Left cardiac atrium (tissue), 4 donors: ENCODE results near the gene POLR1G. TPM values are rescaled to one million over a fixed set of nuclear protein-coding genes. Genes with fewer than 3 reads are reported as not detected.

ENCODE experiments used
- ATAC-seq, 2 donors: fragments of 200-7000 bp; cut with Tn5 transposase; one replicate each; pipeline ENCODE4 v1.9.1; 2020; ENCODE audit warnings: mild to moderate bottlenecking in 2 of 2, moderate library complexity in 2 of 2
- DNase-seq: peaks from one replicate; pipeline ENCODE4 v3.0.0-alpha.2; 2020
- intact Hi-C, 2 donors: fragments of 100-400 bp; cut with DNase I; formaldehyde crosslinking; loops; one replicate each; pipeline versions ENCODE4 v1.14.1 to v1.15.1; 2022 to 2023
- long read RNA-seq: library from polyadenylated mRNA; unstranded; transcript quantifications from one replicate; pipeline ENCODE4 v2.0.0, GENCODE V29; 2021
- total RNA-seq, 2 donors: library from RNA; stranded (reverse); fragmentation: NEBNext Ultra II Directional; extraction: Animal tissue kit (Norgen Biotek cat#: 25700); gene quantifications; one replicate each; pipeline ENCODE4 v1.2.1, GENCODE V29; 2021
- donor health status: DM: no; HTN: yes; CAD: no.
- donor health status: DM: no; HTN: yes; CAD: no; lungs with severe emphysema.
- donor health status: DM: yes; HTN: yes; CAD: no.
- donor health status: Dilated cardiomyopathy.

POLR1G gene
- total RNA-seq, result 1 to 10 TPM; 4.6 to 5.5 TPM
- long read RNA-seq, partial matches to known transcripts, result 0 of 4 reads
- long read RNA-seq, other reads (novel, unspliced or antisense), result 3 of 4 reads

- intact Hi-C loops, result no loop called here
- ATAC-seq (peak; percentile 66 to 67), DNase-seq (peak; percentile 82)
Measured at GRCh38 chr19:45406226-45407090, at the start of gene POLR1G. POLR1G (plus strand) TSS chr19:45406644; CDS start chr19:45406697, 53 bp downstream.

- ATAC-seq, result no peak
- no peak for DNase-seq
- intact Hi-C loops, result no loop called here
Measured at GRCh38 chr19:45356760-45357444, 49.5 kb upstream of the POLR1G start.

GRCh38 chr19:45357445-45357783 lies 49.0 kb upstream of the POLR1G start:
- intact Hi-C loops, result no loop called here
- DNase-seq, result no peak
- no peak for ATAC-seq

GRCh38 chr19:45358213-45358792 lies 48.1 kb upstream of the POLR1G start:
- intact Hi-C loops, result no loop called here
- DNase-seq (no peak), ATAC-seq (no peak)

- DNase-seq (no peak), ATAC-seq (no peak)
- intact Hi-C loops, result no loop called here
Measured at GRCh38 chr19:45361608-45362007, 44.8 kb upstream of the POLR1G start.

- intact Hi-C loops, result no loop called here
- ATAC-seq (no peak), DNase-seq (no peak)
Measured at GRCh38 chr19:45362291-45362690, 44.2 kb upstream of the POLR1G start.

- ATAC-seq, result no peak
- intact Hi-C loops, result no loop called here
- no peak for DNase-seq
Measured at GRCh38 chr19:45363861-45364459, 42.5 kb upstream of the POLR1G start.

GRCh38 chr19:45364696-45365095 lies 41.7 kb upstream of the POLR1G start:
- intact Hi-C loops, result no loop called here
- DNase-seq, result no peak
- no peak for ATAC-seq

- no peak for DNase-seq
- ATAC-seq, result no peak
- intact Hi-C loops, result no loop called here
Measured at GRCh38 chr19:45368127-45368526, 38.3 kb upstream of the POLR1G start.

- ATAC-seq (no peak), DNase-seq (no peak)
- intact Hi-C loops, result no loop called here
Measured at GRCh38 chr19:45368737-45369340, 37.6 kb upstream of the POLR1G start.

GRCh38 chr19:45370410-45371204 lies 35.8 kb upstream of the POLR1G start, which contains the start of gene ERCC2:
ERCC2 (minus strand) TSS chr19:45370573; CDS start chr19:45370540, 33 bp downstream.
- DNase-seq, result peak; percentile 99
- intact Hi-C loops, result no loop called here
- peak; percentile 99 to 100 for ATAC-seq

- intact Hi-C loops, result no loop called here
- DNase-seq, result peak; percentile 64
- peak; percentile 80 for ATAC-seq
Measured at GRCh38 chr19:45376045-45376724, 30.3 kb upstream of the POLR1G start.

- DNase-seq, result no peak
- intact Hi-C loops, result no loop called here
- no peak for ATAC-seq
Measured at GRCh38 chr19:45380107-45380506, 26.3 kb upstream of the POLR1G start.

GRCh38 chr19:45382426-45382825 lies 24.0 kb upstream of the POLR1G start:
- DNase-seq (no peak), ATAC-seq (no peak)
- intact Hi-C loops, result no loop called here

- DNase-seq (no peak), ATAC-seq (peak; percentile 53 to 56)
- intact Hi-C loops, result no loop called here
Measured at GRCh38 chr19:45385392-45386221, 20.8 kb upstream of the POLR1G start.

- ATAC-seq (no peak), DNase-seq (no peak)
- intact Hi-C loops, result no loop called here
Measured at GRCh38 chr19:45391346-45391745, 15.1 kb upstream of the POLR1G start.
